Measurements from ENCODE around the gene KPTN. TPM values are rescaled to one million over a fixed set of nuclear protein-coding genes. Genes with fewer than 3 reads are reported as not detected.

Gene KPTN
- 7.9 TPM for total RNA-seq

DNA sequence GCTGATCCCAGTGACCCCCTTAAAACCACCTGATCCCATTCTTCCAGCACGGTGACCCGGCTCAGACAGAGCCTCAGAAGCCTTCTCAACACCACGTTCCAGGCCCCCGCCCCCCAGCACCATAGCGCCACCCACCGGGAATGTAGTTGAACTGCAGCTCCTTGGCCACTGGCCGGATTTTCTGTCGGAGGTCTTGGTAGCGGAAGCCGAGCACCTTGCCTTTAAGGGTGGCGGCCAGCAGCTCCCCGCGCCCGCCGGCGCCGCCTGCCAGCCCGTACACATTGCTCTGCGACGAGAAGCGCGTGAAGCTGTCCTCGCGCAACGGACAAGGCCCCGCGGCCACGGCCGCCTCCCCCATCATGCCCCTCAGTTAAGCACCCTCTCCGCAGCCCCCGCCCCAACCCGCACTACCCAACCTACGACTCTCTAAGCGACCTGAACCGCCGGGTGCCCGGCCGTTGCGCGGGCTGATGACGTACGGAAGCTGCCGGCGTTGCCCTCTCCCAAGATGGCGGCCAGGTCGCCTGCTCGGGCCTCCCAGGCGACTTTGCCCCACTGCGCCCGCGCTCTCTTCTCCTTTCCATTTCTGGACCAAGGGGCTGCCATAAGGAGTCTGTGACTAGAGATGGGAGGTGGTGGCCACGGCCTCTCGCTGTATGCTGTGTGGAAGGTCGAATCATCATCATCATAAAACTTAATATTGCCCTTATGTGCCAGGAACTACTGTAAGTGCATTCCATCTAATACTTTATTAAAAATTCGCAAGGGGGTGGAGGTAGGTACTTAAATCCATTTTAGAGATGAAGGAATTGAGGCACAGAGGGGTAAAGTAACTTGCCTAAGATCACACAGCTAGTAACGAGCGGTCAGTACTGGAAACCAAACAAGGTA lies at the start of gene KPTN:
Gene KPTN, minus strand, starts transcription at position 420 of the 891 bp plus-strand sequence. Its CDS starts 59 bp downstream, at position 361.

DNA sequence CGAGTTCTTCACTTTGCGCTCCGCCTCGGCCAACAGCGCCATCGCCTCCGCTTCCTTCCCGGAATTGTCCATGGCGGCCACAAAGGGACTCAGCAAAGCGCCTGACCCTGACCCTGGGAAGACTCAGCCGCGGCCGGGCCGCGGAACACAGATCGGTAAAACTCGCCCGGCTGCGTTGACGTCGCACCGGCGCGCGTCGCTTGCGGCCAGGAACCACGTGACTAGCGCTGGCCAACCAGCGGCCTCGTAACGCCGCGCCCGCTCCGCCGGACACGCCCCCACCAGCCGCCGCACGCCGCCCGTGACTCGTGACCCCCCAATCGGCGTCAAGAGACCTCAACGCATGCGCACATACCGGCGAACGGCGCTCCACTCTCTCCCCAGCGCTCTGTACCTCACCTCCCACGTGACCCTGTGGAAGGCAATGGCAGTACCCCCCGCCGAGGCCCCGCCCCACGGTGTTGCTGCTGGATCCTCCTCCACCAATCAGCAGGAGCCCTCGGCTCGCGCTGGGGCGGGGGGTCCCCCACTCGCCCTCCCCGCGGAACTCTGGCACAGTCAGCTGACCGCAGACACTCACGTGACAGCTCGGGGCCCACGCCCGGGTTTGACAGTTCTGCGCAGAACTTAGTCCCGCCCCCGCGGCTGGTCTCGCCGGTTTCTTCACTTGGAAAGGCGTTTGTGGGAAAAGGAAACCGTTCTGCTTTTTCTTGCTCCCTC lies 31.0 kb upstream of the KPTN start, which contains the start of gene NAPA:
Gene NAPA, minus strand, starts transcription at position 195 of the 720 bp plus-strand sequence. Its CDS starts 123 bp downstream, at position 72.

DNA sequence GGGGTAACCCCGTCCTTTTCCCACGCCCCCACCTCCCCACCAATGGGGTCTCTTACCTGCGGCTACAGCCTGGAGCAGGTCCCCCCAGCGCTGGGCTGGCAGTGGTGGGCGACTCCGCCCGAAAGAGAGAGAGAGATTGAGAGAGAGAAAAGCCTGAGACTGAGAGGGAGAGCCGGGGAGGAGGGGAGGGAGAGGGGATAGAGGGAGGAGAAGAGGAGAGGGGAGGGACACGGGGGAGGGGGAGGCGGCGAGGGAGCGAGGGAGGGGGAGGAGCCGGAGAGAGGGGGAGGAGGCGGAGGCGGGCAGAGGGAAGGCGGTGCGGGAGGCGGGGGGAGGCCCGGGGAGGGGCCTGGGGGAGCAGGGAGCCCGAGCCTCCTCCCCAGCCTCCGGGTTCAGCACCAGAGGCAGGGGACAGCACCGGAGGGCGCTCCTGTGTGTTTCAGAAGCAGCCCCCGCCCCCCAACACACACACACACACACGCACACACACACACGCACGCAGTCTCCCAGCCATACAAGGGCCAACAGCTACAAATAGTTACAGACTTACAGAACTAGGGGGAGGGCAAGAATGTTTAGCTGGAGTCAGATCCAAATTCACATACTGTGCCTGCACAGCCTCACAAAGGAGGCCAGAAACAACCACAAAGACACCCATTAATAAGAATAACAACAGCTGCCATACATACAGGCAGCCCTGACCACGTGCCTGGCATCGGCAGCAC lies 12.1 kb downstream of the KPTN start, which contains the start of gene SLC8A2:
Gene SLC8A2, minus strand, starts transcription at position 161 of the 725 bp plus-strand sequence. CDS start 5,490 bp downstream, outside the sequence.

Other genes with a start within 250 kb of the KPTN start
- 11.8 TPM for gene CCDC9, start 227.7 kb downstream of the KPTN start, total RNA-seq
- 7.6 TPM for gene INAFM1, start 209.3 kb downstream of the KPTN start, total RNA-seq
- 8.3 TPM for gene C5AR1, start 174.4 kb downstream of the KPTN start, total RNA-seq
- 2.3 TPM for gene C5AR2, start 152.0 kb downstream of the KPTN start, total RNA-seq
- 19.7 TPM for gene DHX34, start 134.9 kb downstream of the KPTN start, total RNA-seq
- gene MEIS3, start 64.7 kb downstream of the KPTN start, total RNA-seq = 25.0 TPM
- 0.12 TPM for gene SLC8A2, start 12.3 kb downstream of the KPTN start, total RNA-seq
- 78.7 TPM for gene NAPA, start 30.8 kb upstream of the KPTN start, total RNA-seq
- gene ZNF541, start 88.9 kb upstream of the KPTN start, total RNA-seq = 0.18 TPM
- gene BICRA, start 124.9 kb upstream of the KPTN start, total RNA-seq = 17.7 TPM
- gene EHD2, start 229.2 kb upstream of the KPTN start, total RNA-seq = 46.1 TPM

All from metanephros (tissue), 1 donor.